ENCODE measurements around the gene URB2. TPM values are rescaled to one million over a fixed set of nuclear protein-coding genes. Genes with fewer than 3 reads are reported as not detected.

URB2 gene
- total RNA-seq (10 to 100 TPM in 3 of 7 donors, 1 to 10 TPM in 4; 6.7 to 13.6 (median 9.8) TPM), polyA plus RNA-seq (1 to 10 TPM; 2.1 to 3.5 (median 2.4) TPM)
- long read RNA-seq, donor 1, partial matches to known transcripts: 0 of 1 reads
- long read RNA-seq, donor 1, other reads (novel, unspliced or antisense): 0 of 1 reads
- long read RNA-seq, donor 2: 0 reads

DNA sequence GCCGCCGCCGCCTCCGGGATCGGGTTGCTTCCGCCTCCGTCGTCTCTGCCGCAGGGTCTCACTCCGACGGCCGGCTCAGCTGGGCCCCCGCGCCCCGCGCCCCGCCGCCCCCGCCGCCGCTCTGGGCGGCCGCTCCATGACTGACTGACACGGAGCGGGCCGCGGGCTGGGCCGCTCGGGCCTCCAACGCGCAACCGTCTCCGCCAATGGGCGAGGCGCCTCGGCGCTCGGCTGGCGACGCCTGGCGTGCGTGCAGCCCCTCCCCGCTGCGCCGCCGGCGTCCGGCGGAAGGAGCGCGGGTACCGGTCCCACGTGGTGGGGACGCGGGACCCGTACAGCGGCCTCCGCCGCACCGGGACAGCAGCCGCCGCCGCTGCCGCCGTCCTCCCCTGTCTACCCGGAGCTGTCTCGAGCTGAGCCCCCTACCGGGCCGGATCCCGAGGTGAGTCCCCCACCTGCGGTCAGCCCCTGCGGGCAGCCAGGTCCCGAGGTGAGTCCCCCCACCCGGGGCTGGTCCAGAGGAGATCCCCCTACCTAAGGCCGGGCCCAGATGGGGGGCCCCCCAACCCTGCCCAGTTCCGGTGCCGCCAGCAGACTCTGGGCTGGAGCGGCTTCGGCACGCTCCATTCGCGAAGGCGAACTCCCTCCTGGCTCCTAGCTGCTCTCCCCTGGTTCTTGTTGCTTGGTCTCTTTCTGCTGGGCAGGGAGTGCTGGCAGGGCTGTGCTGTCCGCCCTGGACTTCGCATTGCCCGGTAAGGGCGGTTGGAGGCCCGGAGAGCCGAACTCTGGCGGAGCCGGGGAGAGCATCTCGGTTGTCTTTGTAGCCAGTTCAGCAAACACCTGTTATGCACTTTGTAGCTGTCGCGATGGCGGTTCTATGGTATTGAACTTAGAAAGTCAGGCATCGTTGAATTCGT, at the start of gene URB2, which contains the start of gene TAF5L:
URB2 (plus strand) TSS at position 333 of the 917 bp plus-strand sequence. CDS start 1,387 bp downstream, outside the sequence.
TAF5L (minus strand) TSS at position 208 of the 917 bp plus-strand sequence. CDS start 11,640 bp downstream, outside the sequence.
- 0 to 1% (median 0%) methylated on average over 13 to 97 of the region's 97 CpGs for WGBS, 5 donors
- intact Hi-C loops (cut with DNase I; ENCODE audit: low total_unique reads): loop anchor here (5.0 kb wide), 1 partner anchor 69 kb away; the partner anchor contains the start of gene ABCB10

DNA sequence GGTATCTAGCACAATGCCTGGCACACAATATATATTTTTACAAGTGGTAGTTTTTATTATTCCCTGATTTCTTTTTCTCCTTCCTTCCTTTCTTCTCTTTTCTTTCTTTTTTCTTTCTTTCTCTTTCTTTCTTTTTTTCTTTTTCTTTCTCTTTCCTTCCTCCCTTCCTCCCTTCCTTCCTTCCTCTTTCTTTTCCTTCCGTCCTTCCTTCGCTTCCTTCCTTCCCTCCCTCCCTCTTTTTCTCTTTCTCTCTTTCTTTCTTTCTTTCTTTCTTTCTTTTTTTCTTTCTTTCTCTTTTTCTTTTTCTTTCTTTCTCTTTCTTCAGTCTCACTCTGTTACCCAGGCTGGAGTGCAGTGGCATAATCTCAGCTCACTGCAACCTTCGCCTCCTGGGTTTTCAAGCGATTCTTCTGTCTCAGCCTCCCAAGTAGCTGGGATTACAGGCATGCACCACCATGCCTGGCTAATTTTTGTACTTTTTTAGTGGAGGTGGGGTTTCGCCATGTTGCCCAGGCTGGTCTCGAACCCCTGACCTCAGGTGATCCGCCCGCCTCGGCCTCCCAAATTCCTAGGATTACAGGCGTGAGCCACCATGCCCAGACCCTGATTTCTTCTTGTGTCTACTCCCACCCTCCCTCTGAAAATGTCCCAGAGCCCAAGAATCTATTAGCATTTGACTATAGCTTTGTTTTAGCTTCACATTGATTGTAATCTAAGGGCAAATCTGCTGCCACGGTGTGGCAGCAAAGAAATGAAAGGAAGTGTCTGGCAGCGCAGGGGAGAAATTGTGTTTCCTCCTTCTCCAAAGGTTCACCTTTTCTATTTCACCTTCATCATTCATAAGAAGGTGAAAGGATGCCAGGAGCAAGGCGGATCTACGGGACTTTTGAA, 47.6 kb upstream of the URB2 start:
- Histone ChIP-seq H3K9me3 (no peaks in the 10 kb centered on the region), H3K36me3 (no peaks in the 10 kb centered on the region), H3K4me1 (peaks cover 6 to 29% (median 19%) of the 10 kb centered on the region in 6 donors), H3K27ac (peak overlapping the region in 7 of 8 donors; percentile 13 to 76 (median 56)), H3K27me3 (replicated peaks in 1 of 7) (no peaks in the 10 kb centered on the region), H3K4me3 (peak overlapping the region in 2 of 8 donors; percentile 9 to 48)
- intact Hi-C loops (cut with DNase I; ENCODE audit: low total_unique reads): no loop called here
- 65 to 72% (median 68%) methylated on average over 13 to 14 of the region's 14 CpGs for WGBS, 5 donors
- no peak for TF ChIP-seq POLR2A (IDR thresholded peaks at IDR 0.05)
- TF ChIP-seq CTCF (IDR thresholded peaks at IDR 0.05 in 8 of 11, conservative IDR thresholded peaks at IDR 0.05 in 3 of 11): no peak
- no peak for TF ChIP-seq POLR2AphosphoS5 (IDR thresholded peaks at IDR 0.05)
- no peak for DNase-seq

More for the DNA sequence above, at the start of gene URB2, which contains the start of gene TAF5L:
- TF ChIP-seq CTCF (IDR thresholded peaks at IDR 0.05 in 8 of 11, conservative IDR thresholded peaks at IDR 0.05 in 3 of 11) (peak in 2 of 11 experiments; percentile 23 to 41), POLR2AphosphoS5 (IDR thresholded peaks at IDR 0.05) (peak; percentile 76 to 82 (median 82)), POLR2A (IDR thresholded peaks at IDR 0.05) (peak in 1 of 3 donors; percentile 0)
- H3K27me3 ChIP-seq (replicated peaks in 1 of 7): no peaks in the 10 kb centered on the region
- peak within 1 kb of the TSS; percentile 75 to 96 (median 90) for H3K27ac ChIP-seq
- peak within 1 kb of the TSS; percentile 87 to 100 (median 94) for H3K4me3 ChIP-seq
- H3K4me1 ChIP-seq: peaks cover 21 to 69% (median 39%) of the 10 kb centered on the region in 6 donors
- H3K36me3 ChIP-seq: peaks cover 0 to 11% (median 0%) of the 10 kb centered on the region in 6 donors
- no peaks in the 10 kb centered on the region for H3K9me3 ChIP-seq
- DNase-seq: peak; percentile 98

DNA sequence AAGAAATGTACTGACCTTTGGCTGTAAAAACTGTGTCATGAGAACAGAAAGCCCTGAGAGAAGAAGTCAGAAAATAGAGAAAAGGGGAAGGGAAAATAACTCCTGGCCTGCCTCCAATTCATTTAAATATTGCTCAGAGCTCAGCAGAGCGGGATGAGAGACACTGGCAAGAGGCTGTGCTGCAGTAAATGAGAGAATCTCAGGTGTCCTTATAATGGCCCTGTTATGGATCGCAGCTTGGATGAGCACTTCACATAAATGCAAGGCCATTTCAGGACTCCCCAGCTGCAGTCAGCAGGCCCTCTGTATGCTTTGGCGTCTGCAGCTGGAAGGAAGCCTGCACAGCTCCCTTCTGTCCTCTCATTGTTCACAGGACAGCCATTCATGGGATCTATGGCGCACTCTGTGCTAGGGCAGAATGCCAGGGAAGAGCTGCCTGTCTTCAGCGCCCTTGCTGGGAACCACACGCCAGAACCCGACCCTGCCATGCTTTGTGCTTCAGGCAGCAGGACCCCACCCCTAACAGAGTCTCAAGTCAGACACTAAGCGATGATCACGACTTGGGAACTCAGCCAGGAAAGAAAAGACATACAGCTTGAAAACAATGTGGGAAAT, 46.9 kb upstream of the URB2 start:
- Histone ChIP-seq H3K4me1 (peaks cover 6 to 29% (median 19%) of the 10 kb centered on the region in 6 donors), H3K27me3 (replicated peaks in 1 of 7) (no peaks in the 10 kb centered on the region), H3K36me3 (no peaks in the 10 kb centered on the region), H3K27ac (peak overlapping the region in 7 of 8 donors; percentile 13 to 76 (median 56)), H3K9me3 (no peaks in the 10 kb centered on the region), H3K4me3 (peak overlapping the region in 2 of 8 donors; percentile 9 to 48)
- no peak for TF ChIP-seq POLR2A (IDR thresholded peaks at IDR 0.05)
- TF ChIP-seq POLR2AphosphoS5 (IDR thresholded peaks at IDR 0.05): peak in 1 of 3 donors; percentile 32
- 40 to 56% (median 44%) methylated on average over 9 of the region's 9 CpGs for WGBS, 5 donors
- intact Hi-C loops (cut with DNase I; ENCODE audit: low total_unique reads): no loop called here
- DNase-seq: no peak
